ENCODE data around the gene CHRNA4. TPM values are rescaled to one million over a fixed set of nuclear protein-coding genes. Genes with fewer than 3 reads are reported as not detected.

CHRNA4 gene
- total and polyA plus RNA-seq, 10 of the 15 experiments (the other 5 are each of a cell fraction or from before 2014, with no cell fraction given): 0.04 to 0.41 (median 0.06) TPM; not detected in 5

- Histone ChIP-seq H3K79me2 (ENCODE audit: control insufficient read depth, insufficient read depth, low read length) (no peaks in the 10 kb centered on the region), H3K27me3 (replicated peaks in 1 of 2; ENCODE audit: control insufficient read depth in 2 of 2, insufficient read depth in 2 of 2, low read length in 1 of 2) (no peaks in the 10 kb centered on the region), H4K20me1 (ENCODE audit: control insufficient read depth, insufficient read depth) (no peaks in the 10 kb centered on the region), H2AFZ (ENCODE audit: control insufficient read depth, low read depth, low read length) (no peak overlapping the region), H3K4me2 (ENCODE audit: control insufficient read depth, insufficient read depth) (no peak overlapping the region), H3K27ac (ENCODE audit: control insufficient read depth, insufficient read depth) (no peak overlapping the region), H3K36me3 (ENCODE audit: control insufficient read depth in 2 of 2, insufficient read depth in 2 of 2, low read length in 1 of 2) (no peaks in the 10 kb centered on the region), H3K4me1 (ENCODE audit: control insufficient read depth, insufficient read depth, low read length) (no peaks in the 10 kb centered on the region), H3K4me3 (no peak overlapping the region), H3K9me3 (replicated peaks; ENCODE audit: control insufficient read depth, insufficient read depth, low read length) (no peaks in the 10 kb centered on the region), H3K9ac (ENCODE audit: control insufficient read depth, insufficient read depth, low read length) (no peak overlapping the region)
- POLR2A ChIA-PET: no interaction called here
- intact Hi-C loops (cut with micrococcal nuclease; ENCODE audit: unreplicated experiment): no loop called here
- RAD21 ChIA-PET (ENCODE audit: unreplicated experiment): no interaction called here
- no TSS peak for BruUV-seq (replicated peaks)
- in situ Hi-C loops (cut with MboI): no loop called here
- DNase-seq (ENCODE audit: low read depth, low spot score) (no peak), FAIRE-seq (no peak), ATAC-seq (no peak)
- TF ChIP-seq MEF2A (IDR thresholded peaks at IDR 0.05; ENCODE audit: insufficient read depth, low read depth, low read length): no peak
- TF ChIP-seq BCL11A (IDR thresholded peaks at IDR 0.05; ENCODE audit: low read depth, low read length): no peak
- no peak for TF ChIP-seq ZBTB11 (CRISPR knock-in tag; IDR thresholded peaks at IDR 0.05)
- TF ChIP-seq NRF1 (conservative IDR thresholded peaks at IDR 0.05; ENCODE audit: low read depth, low read length): no peak
- no peak for TF ChIP-seq HCFC1 (IDR thresholded peaks at IDR 0.05; ENCODE audit: low read length)
- no peak for TF ChIP-seq ETV6 (conservative IDR thresholded peaks at IDR 0.05 in 1 of 2, IDR thresholded peaks at IDR 0.05 in 1 of 2; ENCODE audit: borderline replicate concordance in 1 of 2, low read depth in 1 of 2)
- no peak for TF ChIP-seq HSF1 (IDR thresholded peaks at IDR 0.05; ENCODE audit: low read depth, low read length)
- TF ChIP-seq USF2 (IDR thresholded peaks at IDR 0.05; ENCODE audit: borderline replicate concordance, low read depth, low read length): no peak
- no peak for TF ChIP-seq CREB1 (IDR thresholded peaks at IDR 0.05; ENCODE audit: low read depth)
- TF ChIP-seq NR2C1 (IDR thresholded peaks at IDR 0.05): no peak
- no peak for TF ChIP-seq ASH2L (IDR thresholded peaks at IDR 0.05; ENCODE audit: borderline replicate concordance, low read depth)
- SMC1A ChIA-PET (ENCODE audit: uncharacterized antibody, unreplicated experiment): no interaction called here
- CTCF ChIA-PET: no interaction called here
- 17% methylated on average over 9 of the region's 10 CpGs for WGBS (ENCODE audit: insufficient coverage, insufficient replicate concordance, low lambda C conversion rate, missing lambda C conversion rate)
Observed at GRCh38 chr20:63320616-63321147, 40.5 kb downstream of the CHRNA4 start.
